Measurements from ENCODE around the gene TLR10. TPM values are rescaled to one million over a fixed set of nuclear protein-coding genes. Genes with fewer than 3 reads are reported as not detected.

TLR10 gene
- polyA plus RNA-seq, 1 of the 3 experiments (the other 2 are of a cell fraction): not detected

DNA sequence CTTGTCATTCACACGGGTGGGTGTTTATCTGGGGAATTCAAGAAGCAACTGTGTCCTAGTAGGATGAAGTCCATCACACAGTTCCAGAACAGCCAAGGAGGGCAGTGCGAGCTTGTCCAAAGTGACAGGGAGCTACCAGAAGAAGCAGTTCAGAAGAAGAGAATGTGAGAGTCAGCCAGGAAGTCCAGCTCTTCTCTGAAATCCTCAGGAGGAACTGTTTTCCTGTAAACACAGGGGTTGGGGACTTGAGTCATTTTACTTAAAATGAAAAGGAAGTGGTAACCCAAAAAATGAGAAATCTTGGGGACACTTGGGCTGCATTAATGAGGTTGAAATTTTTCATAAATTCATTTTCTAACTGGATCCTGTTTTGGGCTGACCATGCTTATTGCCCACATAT lies 8.2 kb upstream of the TLR10 start:
- no peak overlapping the region for H3K4me2 ChIP-seq
- WGBS (ENCODE audit: low lambda C conversion rate): 45% methylated on average over 2 of the region's 2 CpGs
- H3K9me2 ChIP-seq: no peaks in the 10 kb centered on the region
- no peak overlapping the region for H3K9ac ChIP-seq
- ChIA-PET POLR2A (no interaction called here), CTCF (interaction anchor here (0.9 to 1.7 kb wide), 3 partner anchors 8 to 31 kb away, joined by 3 to 5 read pairs (median 4); partner anchors contain the start of genes TLR1 and TLR10)
- no peaks in the 10 kb centered on the region for H3K79me2 ChIP-seq (ENCODE audit: insufficient read depth)
- no peaks in the 10 kb centered on the region for H3K27me3 ChIP-seq (ENCODE audit: insufficient read depth)
- H2AFZ ChIP-seq (ENCODE audit: low read depth): no peak overlapping the region
- H3K9me3 ChIP-seq: no peaks in the 10 kb centered on the region
- H4K20me1 ChIP-seq (ENCODE audit: insufficient read depth): no peaks in the 10 kb centered on the region
- no peak overlapping the region for H3K27ac ChIP-seq (ENCODE audit: low read depth in 2 of 2, low read length in 1 of 2)
- no peak overlapping the region for H3K4me3 ChIP-seq (ENCODE audit: low read depth in 2 of 2, low read length in 1 of 2)
- TF ChIP-seq GABPA (IDR thresholded peaks at IDR 0.05; ENCODE audit: low read depth) (no peak), YY1 (IDR thresholded peaks at IDR 0.05; ENCODE audit: low read depth) (no peak), MEF2A (IDR thresholded peaks at IDR 0.05; ENCODE audit: borderline replicate concordance, low read depth) (no peak), ELF1 (IDR thresholded peaks at IDR 0.05) (no peak), NFIC (IDR thresholded peaks at IDR 0.05; ENCODE audit: borderline replicate concordance) (no peak), FOXJ3 (CRISPR knock-in tag; IDR thresholded peaks at IDR 0.05) (no peak), REST (IDR thresholded peaks at IDR 0.05; ENCODE audit: low read depth, low read length) (no peak), NRF1 (IDR thresholded peaks at IDR 0.05; ENCODE audit: low read depth, low read length) (no peak), RXRA (IDR thresholded peaks at IDR 0.05; ENCODE audit: borderline replicate concordance, low read depth) (no peak), CHD2 (IDR thresholded peaks at IDR 0.05; ENCODE audit: low read length, partially characterized antibody) (no peak), JUND (IDR thresholded peaks at IDR 0.05) (no peak), POLR2AphosphoS5 (IDR thresholded peaks at IDR 0.05; ENCODE audit: low read depth, low read length) (no peak), TEAD4 (IDR thresholded peaks at IDR 0.05; ENCODE audit: borderline replicate concordance, insufficient read depth) (no peak), PBX3 (IDR thresholded peaks at IDR 0.05) (no peak), RAD21 (IDR thresholded peaks at IDR 0.05; ENCODE audit: low read length) (no peak), EZH2phosphoT487 (IDR thresholded peaks at IDR 0.05; ENCODE audit: borderline replicate concordance, low read depth) (no peak)
- TF ChIP-seq, protein P1, sequence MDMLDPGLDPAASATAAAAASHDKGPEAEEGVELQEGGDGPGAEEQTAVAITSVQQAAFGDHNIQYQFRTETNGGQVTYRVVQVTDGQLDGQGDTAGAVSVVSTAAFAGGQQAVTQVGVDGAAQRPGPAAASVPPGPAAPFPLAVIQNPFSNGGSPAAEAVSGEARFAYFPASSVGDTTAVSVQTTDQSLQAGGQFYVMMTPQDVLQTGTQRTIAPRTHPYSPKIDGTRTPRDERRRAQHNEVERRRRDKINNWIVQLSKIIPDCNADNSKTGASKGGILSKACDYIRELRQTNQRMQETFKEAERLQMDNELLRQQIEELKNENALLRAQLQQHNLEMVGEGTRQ (IDR thresholded peaks at IDR 0.05; ENCODE audit: borderline replicate concordance, low read depth, low read length): no peak
- no peaks in the 10 kb centered on the region for H3K4me1 ChIP-seq (ENCODE audit: control insufficient read depth in 1 of 2, insufficient read depth in 2 of 2, low read depth in 1 of 2, low read length in 1 of 2)
- H3F3A ChIP-seq (replicated peaks; ENCODE audit: insufficient read depth): no peaks in the 10 kb centered on the region
- H3K36me3 ChIP-seq (replicated peaks in 1 of 2; ENCODE audit: control insufficient read depth in 1 of 2, insufficient read depth in 2 of 2, low read length in 1 of 2): no peaks in the 10 kb centered on the region
- no peak for DNase-seq

Measured in SK-N-SH (cell line).